CD4-positive, alpha-beta memory T cell (primary cell): Measurements from ENCODE around the gene MACROD2. TPM values are rescaled to one million over a fixed set of nuclear protein-coding genes. Genes with fewer than 3 reads are reported as not detected.

Experiments used
- CTCF ChIA-PET: fragments of 350-600 bp; sonication (Branson Sonifier 250); formaldehyde crosslinking; loops from one replicate; lab custom pipeline; 2021; ENCODE audit warnings: inconsistent platforms; ENCODE audit not compliant: partially characterized antibody; lab: Charles Lee
- POLR2A ChIA-PET: fragments of 350-600 bp; sonication (Branson Sonifier 250); formaldehyde crosslinking; loops from one replicate; lab custom pipeline; 2021; ENCODE audit not compliant: partially characterized antibody; lab: Charles Lee
- DNase-seq, 5 donors: peaks; one replicate each; pipeline versions ENCODE4 v3.0.0 to v3.0.0-alpha.2; 2020 to 2022; ENCODE audit warnings: mixed read lengths in 1 of 5
- H3K27ac ChIP-seq: one replicate; pipeline ENCODE4 v1.7.0; 2013; ENCODE audit warnings: low read depth, low read length
- H3K27me3 ChIP-seq: 2 replicates; pipeline ENCODE4 v1.7.0; 2013; ENCODE audit warnings: mild to moderate bottlenecking, low read length, moderate library complexity; ENCODE audit not compliant: insufficient read depth
- H3K36me3 ChIP-seq: 2 replicates; pipeline ENCODE4 v1.7.0; 2013; ENCODE audit warnings: mild to moderate bottlenecking, low read length, moderate library complexity; ENCODE audit not compliant: insufficient read depth
- H3K4me1 ChIP-seq: 2 replicates; pipeline ENCODE4 v1.7.0; 2013; ENCODE audit warnings: mild to moderate bottlenecking, low read length, moderate library complexity; ENCODE audit not compliant: insufficient read depth
- H3K4me3 ChIP-seq, 2 donors: one replicate each; pipeline ENCODE4 v1.7.0; 2013; ENCODE audit warnings: low read length in 2 of 2, mild to moderate bottlenecking in 1 of 2
- H3K9me3 ChIP-seq, 2 donors: one replicate each; pipeline ENCODE4 v1.7.0; 2013; ENCODE audit warnings: low read length in 2 of 2, control low read depth in 1 of 2; ENCODE audit not compliant: control insufficient read depth in 1 of 2
- H3K27ac Mint-ChIP-seq, 7 donors: one replicate each; pipeline ENCODE4 v1.8.0; 2020 to 2021; ENCODE audit warnings: mixed read lengths in 7 of 7, mild to moderate bottlenecking in 6 of 7, inconsistent platforms in 3 of 7, moderate library complexity in 3 of 7
- H3K27me3 Mint-ChIP-seq, 2 donors: one replicate each; pipeline ENCODE4 v1.8.0; 2020 to 2021; ENCODE audit warnings: mixed read lengths in 2 of 2
- H3K36me3 Mint-ChIP-seq, 2 donors: one replicate each; pipeline ENCODE4 v1.8.0; 2020 to 2021; ENCODE audit warnings: mixed read lengths in 2 of 2, inconsistent platforms in 1 of 2, mild to moderate bottlenecking in 1 of 2
- H3K4me1 Mint-ChIP-seq, 4 donors: one replicate each; pipeline ENCODE4 v1.8.0; 2020 to 2021; ENCODE audit warnings: mixed read lengths in 4 of 4, mild to moderate bottlenecking in 1 of 4
- H3K4me3 Mint-ChIP-seq, 8 donors: one replicate each; pipeline ENCODE4 v1.8.0; 2020 to 2021; ENCODE audit warnings: mixed read lengths in 8 of 8, mild to moderate bottlenecking in 7 of 8, moderate library complexity in 6 of 8, inconsistent platforms in 3 of 8
- H3K9me3 Mint-ChIP-seq, 8 donors: one replicate each; pipeline ENCODE4 v1.8.0; 2020 to 2021; ENCODE audit warnings: mixed read lengths in 8 of 8, mild to moderate bottlenecking in 5 of 8, inconsistent platforms in 3 of 8, moderate library complexity in 1 of 8
- intact Hi-C: fragments of 100-400 bp; cut with micrococcal nuclease; formaldehyde crosslinking; loops from one replicate; pipeline ENCODE4 v1.15.1; 2023
- polyA plus RNA-seq, 2 donors: library from polyadenylated mRNA; unstranded; fragments of 300-500 nt; fragmentation: Illumina TruSeq; gene quantifications; one replicate each; pipeline ENCODE4 v1.2.3, GENCODE V29; 2021
- total RNA-seq, 2 experiments: library from RNA; stranded (reverse); gene quantifications; one replicate each; pipeline ENCODE4 v1.2.3, GENCODE V29; 2021

Gene MACROD2
- total and polyA plus RNA-seq, 4 experiments from 2014 or later = not detected

DNA sequence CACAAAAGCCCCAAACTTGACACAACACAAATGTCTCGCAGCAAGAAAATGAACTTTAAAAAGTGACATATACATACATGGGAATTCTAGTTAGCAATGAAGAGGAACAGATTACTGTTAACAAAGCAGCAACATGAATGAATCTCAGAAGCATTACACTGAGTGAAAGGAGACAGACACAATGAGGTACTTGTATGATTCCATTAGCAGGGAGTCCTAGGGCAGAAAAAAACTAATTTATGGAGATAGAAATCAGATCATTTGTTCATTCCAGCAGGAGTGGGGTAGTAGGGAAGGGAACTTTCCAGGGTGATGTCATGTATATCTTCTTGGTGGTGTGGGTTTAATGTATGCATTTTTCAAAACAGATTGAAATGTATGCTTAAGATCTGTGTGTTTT, 2053.6 kb downstream of the MACROD2 start:
- H3K27ac Mint-ChIP-seq = no peak overlapping the region
- POLR2A ChIA-PET = no interaction called here
- H3K36me3 ChIP-seq = no peaks in the 10 kb centered on the region
- H3K9me3 Mint-ChIP-seq = peaks cover 0 to 4% (median 2%) of the 10 kb centered on the region in 8 donors
- H3K4me3 ChIP-seq = no peak overlapping the region
- CTCF ChIA-PET = no interaction called here
- intact Hi-C loops = no loop called here
- no peaks in the 10 kb centered on the region for H3K36me3 Mint-ChIP-seq
- H3K27ac ChIP-seq = no peak overlapping the region
- H3K27me3 ChIP-seq = no peaks in the 10 kb centered on the region
- no peaks in the 10 kb centered on the region for H3K27me3 Mint-ChIP-seq
- H3K4me1 Mint-ChIP-seq = no peaks in the 10 kb centered on the region
- DNase-seq = no peak
- no peaks in the 10 kb centered on the region for H3K4me1 ChIP-seq
- H3K9me3 ChIP-seq = no peaks in the 10 kb centered on the region
- no peak overlapping the region for H3K4me3 Mint-ChIP-seq

DNA sequence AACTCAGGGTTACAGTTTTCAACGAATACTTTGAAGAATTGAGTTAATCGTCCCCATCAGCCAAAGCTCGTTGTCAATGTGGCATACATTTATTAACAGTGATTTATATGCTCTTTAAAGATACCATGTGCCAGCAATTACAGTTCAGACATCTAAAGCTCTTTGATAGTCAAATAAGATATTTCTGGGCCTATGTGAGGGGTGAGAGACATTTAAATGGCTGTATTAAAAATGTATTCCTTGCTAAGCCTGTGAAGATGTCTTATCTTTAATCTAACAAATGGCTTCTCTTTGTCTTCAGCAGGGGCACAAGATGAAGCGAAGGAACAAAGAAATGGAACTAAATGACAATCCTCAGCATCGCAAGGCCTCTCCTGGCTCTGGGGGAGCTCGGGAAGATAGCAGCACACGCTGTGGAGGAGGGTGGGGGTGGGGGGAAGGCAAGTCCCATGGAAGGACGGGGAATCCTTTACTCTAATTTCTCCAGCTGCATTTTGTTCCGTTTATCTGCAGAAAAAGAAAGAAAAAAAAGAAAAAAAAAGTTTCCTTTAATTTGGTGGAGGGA, 2054.3 kb downstream of the MACROD2 start:
- no peaks in the 10 kb centered on the region for H3K36me3 Mint-ChIP-seq
- Histone ChIP-seq H3K4me3 (no peak overlapping the region), H3K27me3 (no peaks in the 10 kb centered on the region), H3K4me1 (no peaks in the 10 kb centered on the region), H3K27ac (no peak overlapping the region), H3K9me3 (no peaks in the 10 kb centered on the region), H3K36me3 (no peaks in the 10 kb centered on the region)
- peaks cover 0 to 4% (median 0%) of the 10 kb centered on the region in 8 donors for H3K9me3 Mint-ChIP-seq
- intact Hi-C loops = no loop called here
- POLR2A ChIA-PET = no interaction called here
- H3K4me3 Mint-ChIP-seq = no peak overlapping the region
- no peak overlapping the region for H3K27ac Mint-ChIP-seq
- no peaks in the 10 kb centered on the region for H3K27me3 Mint-ChIP-seq
- H3K4me1 Mint-ChIP-seq = no peaks in the 10 kb centered on the region
- CTCF ChIA-PET = no interaction called here
- no peak for DNase-seq

DNA sequence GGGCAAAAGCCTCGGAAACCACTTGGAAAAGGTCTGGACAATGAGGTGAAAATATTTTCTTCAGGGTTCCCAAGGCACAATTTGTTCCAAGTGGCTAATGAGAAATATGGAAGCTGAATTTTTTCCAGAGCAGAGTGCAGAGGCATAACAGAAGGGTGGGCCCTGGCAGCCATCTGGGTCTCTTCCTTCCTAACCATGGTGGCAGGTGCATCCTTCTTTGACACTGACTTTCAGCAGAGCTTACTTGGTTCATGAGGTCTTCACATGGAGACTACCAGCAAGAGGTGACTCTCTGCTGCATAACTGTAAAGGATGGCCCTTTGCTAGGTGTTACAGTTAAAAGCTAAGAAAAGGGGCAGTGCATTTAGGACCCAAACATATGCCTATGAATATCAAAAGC, 2055.1 kb downstream of the MACROD2 start:
- Histone ChIP-seq H3K27me3 (no peaks in the 10 kb centered on the region), H3K4me1 (no peaks in the 10 kb centered on the region), H3K9me3 (no peaks in the 10 kb centered on the region), H3K4me3 (no peak overlapping the region), H3K27ac (no peak overlapping the region), H3K36me3 (no peaks in the 10 kb centered on the region)
- no peaks in the 10 kb centered on the region for H3K36me3 Mint-ChIP-seq
- CTCF ChIA-PET = no interaction called here
- no peaks in the 10 kb centered on the region for H3K4me1 Mint-ChIP-seq
- no peak for DNase-seq
- no peaks in the 10 kb centered on the region for H3K27me3 Mint-ChIP-seq
- intact Hi-C loops = no loop called here
- H3K27ac Mint-ChIP-seq = no peak overlapping the region
- H3K4me3 Mint-ChIP-seq = no peak overlapping the region
- H3K9me3 Mint-ChIP-seq = peaks cover 0 to 4% (median 0%) of the 10 kb centered on the region in 8 donors
- POLR2A ChIA-PET = no interaction called here

GRCh38 chr20:16051968-16052367, 2056.7 kb downstream of the MACROD2 start:
- Mint-ChIP-seq H3K27me3 (no peaks in the 10 kb centered on the region), H3K4me3 (no peak overlapping the region), H3K9me3 (peaks cover 0 to 4% (median 0%) of the 10 kb centered on the region in 8 donors), H3K4me1 (no peaks in the 10 kb centered on the region), H3K36me3 (no peaks in the 10 kb centered on the region), H3K27ac (no peak overlapping the region)
- Histone ChIP-seq H3K27ac (no peak overlapping the region), H3K27me3 (no peaks in the 10 kb centered on the region), H3K4me1 (no peaks in the 10 kb centered on the region), H3K36me3 (no peaks in the 10 kb centered on the region), H3K4me3 (no peak overlapping the region), H3K9me3 (no peaks in the 10 kb centered on the region)
- no peak for DNase-seq
- intact Hi-C loops = no loop called here
- CTCF ChIA-PET = no interaction called here
- POLR2A ChIA-PET = no interaction called here

DNA sequence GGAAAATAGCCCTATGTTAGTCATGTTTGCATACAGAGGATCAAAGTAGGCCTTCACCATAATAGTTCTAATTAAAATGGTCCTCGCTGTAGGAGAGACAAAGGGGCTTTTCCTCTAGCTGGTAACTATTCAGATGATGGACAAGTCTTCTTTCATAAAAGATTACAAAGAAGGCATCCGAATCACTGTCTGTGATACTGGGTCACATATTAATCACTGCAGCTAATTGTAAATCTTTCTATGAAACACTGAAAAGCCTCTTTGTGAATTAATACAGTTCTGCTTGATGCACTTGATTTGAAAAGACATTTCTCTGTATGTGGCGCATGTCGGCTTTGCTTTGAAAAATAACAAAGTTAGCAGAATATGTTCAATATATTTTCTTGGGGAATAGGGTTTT, 2057.1 kb downstream of the MACROD2 start:
- Mint-ChIP-seq H3K4me1 (no peaks in the 10 kb centered on the region), H3K27ac (no peak overlapping the region), H3K4me3 (no peak overlapping the region), H3K36me3 (no peaks in the 10 kb centered on the region), H3K27me3 (no peaks in the 10 kb centered on the region), H3K9me3 (peaks cover 0 to 4% (median 0%) of the 10 kb centered on the region in 8 donors)
- POLR2A ChIA-PET = no interaction called here
- H3K9me3 ChIP-seq = no peaks in the 10 kb centered on the region
- CTCF ChIA-PET = no interaction called here
- no peaks in the 10 kb centered on the region for H3K36me3 ChIP-seq
- H3K4me1 ChIP-seq = no peaks in the 10 kb centered on the region
- H3K27me3 ChIP-seq = no peaks in the 10 kb centered on the region
- no peak for DNase-seq
- H3K4me3 ChIP-seq = no peak overlapping the region
- intact Hi-C loops = no loop called here
- no peak overlapping the region for H3K27ac ChIP-seq

DNA sequence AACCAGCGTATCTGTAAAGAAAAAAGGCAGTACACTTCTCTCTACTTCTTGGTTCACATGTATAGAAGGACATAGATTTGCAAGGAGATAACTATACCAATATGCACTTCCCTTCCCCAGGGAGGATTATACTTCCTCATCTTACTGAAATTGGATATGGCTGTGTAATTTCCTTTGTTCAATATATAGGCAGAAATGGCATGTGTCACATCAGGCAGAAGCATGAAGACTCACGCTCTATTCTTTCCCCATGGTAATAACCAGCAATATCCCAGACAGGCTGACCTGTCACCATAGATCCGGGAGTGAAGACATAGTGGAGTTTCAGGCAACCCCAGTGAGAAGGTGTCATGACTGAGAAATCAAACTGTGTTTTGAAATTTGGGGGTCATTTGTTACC, 2059.7 kb downstream of the MACROD2 start:
- Histone ChIP-seq H3K36me3 (no peaks in the 10 kb centered on the region), H3K27ac (no peak overlapping the region), H3K9me3 (no peaks in the 10 kb centered on the region), H3K4me3 (no peak overlapping the region), H3K27me3 (no peaks in the 10 kb centered on the region), H3K4me1 (no peaks in the 10 kb centered on the region)
- intact Hi-C loops = no loop called here
- Mint-ChIP-seq H3K36me3 (no peaks in the 10 kb centered on the region), H3K27me3 (no peaks in the 10 kb centered on the region), H3K4me3 (no peak overlapping the region), H3K4me1 (no peaks in the 10 kb centered on the region), H3K9me3 (peaks cover 0 to 6% (median 0%) of the 10 kb centered on the region in 8 donors), H3K27ac (no peak overlapping the region)
- POLR2A ChIA-PET = no interaction called here
- CTCF ChIA-PET = no interaction called here
- no peak for DNase-seq

GRCh38 chr20:16057651-16058050, 2062.3 kb downstream of the MACROD2 start:
- intact Hi-C loops = no loop called here
- DNase-seq = no peak
- H3K4me1 ChIP-seq = no peaks in the 10 kb centered on the region
- H3K36me3 ChIP-seq = no peaks in the 10 kb centered on the region
- POLR2A ChIA-PET = no interaction called here
- no peaks in the 10 kb centered on the region for H3K27me3 Mint-ChIP-seq
- no peaks in the 10 kb centered on the region for H3K27me3 ChIP-seq
- CTCF ChIA-PET = no interaction called here
- H3K36me3 Mint-ChIP-seq = no peaks in the 10 kb centered on the region
- peaks cover 0 to 7% (median 0%) of the 10 kb centered on the region in 8 donors for H3K9me3 Mint-ChIP-seq
- no peak overlapping the region for H3K27ac Mint-ChIP-seq
- H3K9me3 ChIP-seq = no peaks in the 10 kb centered on the region
- no peak overlapping the region for H3K4me3 Mint-ChIP-seq
- no peak overlapping the region for H3K27ac ChIP-seq
- H3K4me1 Mint-ChIP-seq = no peaks in the 10 kb centered on the region
- no peak overlapping the region for H3K4me3 ChIP-seq

DNA sequence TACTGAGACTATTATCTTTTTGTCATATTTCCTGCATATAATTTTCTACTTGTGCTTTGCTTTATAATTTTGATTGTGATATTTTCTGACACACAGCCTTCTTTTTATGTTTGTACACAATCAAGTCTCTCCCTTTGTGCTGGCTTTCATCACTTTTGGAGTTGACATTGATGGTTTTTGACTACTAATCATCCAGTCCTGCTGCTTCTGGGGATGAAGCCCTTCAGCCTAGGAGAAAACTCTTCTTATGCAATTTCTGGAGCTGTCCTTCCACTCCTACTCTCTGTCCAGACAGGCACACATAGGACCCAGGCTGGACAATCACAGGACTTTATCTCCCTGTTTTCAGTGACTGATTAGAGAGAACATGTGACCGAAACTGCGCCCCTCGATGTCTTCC, 2063.0 kb downstream of the MACROD2 start:
- DNase-seq = no peak
- H3K36me3 Mint-ChIP-seq = no peaks in the 10 kb centered on the region
- no peak overlapping the region for H3K4me3 Mint-ChIP-seq
- no peaks in the 10 kb centered on the region for H3K27me3 ChIP-seq
- H3K27me3 Mint-ChIP-seq = no peaks in the 10 kb centered on the region
- CTCF ChIA-PET = no interaction called here
- no peak overlapping the region for H3K27ac Mint-ChIP-seq
- H3K4me1 Mint-ChIP-seq = no peaks in the 10 kb centered on the region
- H3K36me3 ChIP-seq = no peaks in the 10 kb centered on the region
- no peaks in the 10 kb centered on the region for H3K9me3 ChIP-seq
- no peak overlapping the region for H3K27ac ChIP-seq
- POLR2A ChIA-PET = no interaction called here
- H3K4me1 ChIP-seq = no peaks in the 10 kb centered on the region
- intact Hi-C loops = no loop called here
- H3K9me3 Mint-ChIP-seq = peaks cover 0 to 7% (median 1%) of the 10 kb centered on the region in 8 donors
- H3K4me3 ChIP-seq = no peak overlapping the region
